Central memory CD4-positive, alpha-beta T cell (primary cell): ENCODE measurements around the gene SORCS2.

Source experiments
- DNase-seq: peaks from one replicate; pipeline ENCODE4 v3.0.0; 2022

Gene SORCS2

GRCh38 chr4:7649741-7650531 is 457.6 kb downstream of the SORCS2 start:
- DNase-seq, result peak; percentile 57

GRCh38 chr4:7650606-7651385 is 458.5 kb downstream of the SORCS2 start:
- DNase-seq, result no peak

- DNase-seq, result no peak
Observed at GRCh38 chr4:7651461-7651921, 459.2 kb downstream of the SORCS2 start.

GRCh38 chr4:7652006-7652405 is 459.7 kb downstream of the SORCS2 start:
- no peak for DNase-seq

- no peak for DNase-seq
Observed at GRCh38 chr4:7652451-7652881, 460.1 kb downstream of the SORCS2 start.

GRCh38 chr4:7652906-7653305 is 460.6 kb downstream of the SORCS2 start:
- no peak for DNase-seq

GRCh38 chr4:7653510-7654369 is 461.4 kb downstream of the SORCS2 start:
- no peak for DNase-seq

GRCh38 chr4:7654550-7655445 is 462.5 kb downstream of the SORCS2 start:
- DNase-seq, result no peak

- DNase-seq, result no peak
Observed at GRCh38 chr4:7655511-7656243, 463.3 kb downstream of the SORCS2 start.

- no peak for DNase-seq
Observed at GRCh38 chr4:7656244-7656800, 464.0 kb downstream of the SORCS2 start.

GRCh38 chr4:7657545-7658297 is 465.4 kb downstream of the SORCS2 start:
- DNase-seq, result no peak

GRCh38 chr4:7658341-7659204 is 466.2 kb downstream of the SORCS2 start:
- no peak for DNase-seq

GRCh38 chr4:7659429-7660175 is 467.3 kb downstream of the SORCS2 start:
- DNase-seq, result no peak

- no peak for DNase-seq
Observed at GRCh38 chr4:7660176-7661039, 468.1 kb downstream of the SORCS2 start.

GRCh38 chr4:7661066-7661748 is 468.9 kb downstream of the SORCS2 start:
- DNase-seq, result no peak

- DNase-seq, result no peak
Observed at GRCh38 chr4:7661846-7662506, 469.6 kb downstream of the SORCS2 start.
